NCI-H1105 (cell line): ENCODE data around the gene AFF3.
A peak's percentile ranks its signal among the peaks of the same experiment; 100 is the strongest.

ENCODE experiments used
- DNase-seq: peaks from one replicate; lab custom pipeline; 2025; lab: John Stamatoyannopoulos, UW

The AFF3 gene

DNA sequence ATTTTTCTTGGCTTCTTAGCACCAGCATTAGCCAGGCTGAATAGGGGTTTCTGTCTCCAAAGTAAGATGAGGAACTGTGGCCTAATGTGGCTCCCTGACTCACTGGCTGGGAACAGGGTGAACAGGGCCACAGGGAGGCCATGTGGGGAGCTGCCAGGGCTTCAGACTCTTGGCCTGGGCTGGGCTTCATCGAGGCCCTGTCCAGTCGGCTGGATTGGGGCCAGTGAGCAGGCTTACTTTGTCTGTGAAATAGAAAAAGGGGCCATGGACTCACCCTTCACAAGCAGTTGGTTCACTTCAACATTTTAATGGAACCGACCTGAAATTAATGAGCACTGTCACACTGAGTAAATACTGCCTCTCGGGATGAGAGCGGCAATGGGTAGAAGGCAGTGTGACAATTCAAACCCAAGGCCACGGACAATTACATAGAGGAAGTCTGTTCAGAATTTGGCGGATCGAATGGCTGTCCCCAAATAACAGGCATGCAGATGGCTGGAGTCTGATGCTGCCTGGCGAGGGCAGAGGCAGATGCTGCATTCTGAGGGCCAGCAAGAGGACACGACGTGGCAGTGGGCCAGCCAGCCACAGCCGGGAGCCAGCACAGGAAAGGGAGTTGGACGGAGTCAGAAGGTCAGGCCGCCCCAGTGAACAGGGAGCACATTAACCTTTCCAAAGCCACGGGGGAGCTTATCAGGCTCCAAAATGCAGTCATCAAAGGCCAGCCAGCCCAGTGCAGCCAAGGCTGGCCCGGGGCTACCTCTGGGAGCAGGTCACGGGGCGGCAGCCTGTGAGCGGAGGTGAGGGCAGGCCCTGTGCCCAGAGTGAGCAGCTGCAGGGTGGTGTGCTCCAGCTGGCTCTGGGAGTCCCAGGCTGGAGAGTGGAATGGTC is 506.0 kb downstream of the AFF3 start:
- DNase-seq, result no peak

DNA sequence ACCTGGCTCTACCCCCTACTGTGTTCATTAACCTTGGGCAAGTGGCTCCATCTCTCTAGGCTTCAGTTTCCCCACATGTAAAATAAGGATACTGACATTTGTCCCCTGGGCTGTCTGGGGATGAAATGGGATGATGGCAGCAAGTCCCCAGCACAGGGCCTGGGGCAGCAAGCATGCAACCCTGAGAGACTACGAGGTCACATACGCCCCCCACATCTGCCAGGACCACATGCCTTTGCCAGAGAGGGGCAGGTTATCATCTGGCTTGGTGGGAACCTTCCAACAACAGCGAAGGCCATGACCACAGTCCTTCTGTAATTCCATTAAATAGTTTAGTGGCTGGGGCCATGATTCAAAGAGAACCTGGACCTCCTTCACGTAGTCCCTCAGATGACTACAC is 506.7 kb downstream of the AFF3 start:
- no peak for DNase-seq

DNA sequence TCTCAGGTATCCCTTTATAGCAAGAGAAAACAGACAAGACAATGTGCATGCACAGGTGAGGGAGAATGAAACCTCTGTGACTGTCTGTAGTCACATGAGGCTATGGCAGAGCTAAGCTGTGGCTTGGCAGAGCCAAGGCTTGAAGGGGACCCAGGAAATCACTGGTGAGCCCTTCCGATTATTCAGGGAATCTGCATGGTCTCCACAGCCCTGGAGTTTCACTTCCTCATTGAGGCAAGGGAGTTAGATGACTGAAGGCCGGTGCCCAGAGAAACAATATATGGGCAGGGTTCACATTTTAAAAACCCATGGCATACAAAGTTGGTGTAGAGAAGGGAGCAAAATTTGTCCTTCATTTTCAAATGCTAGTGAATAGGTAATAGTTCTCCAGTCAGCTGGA is 508.2 kb downstream of the AFF3 start:
- DNase-seq, result no peak

DNA sequence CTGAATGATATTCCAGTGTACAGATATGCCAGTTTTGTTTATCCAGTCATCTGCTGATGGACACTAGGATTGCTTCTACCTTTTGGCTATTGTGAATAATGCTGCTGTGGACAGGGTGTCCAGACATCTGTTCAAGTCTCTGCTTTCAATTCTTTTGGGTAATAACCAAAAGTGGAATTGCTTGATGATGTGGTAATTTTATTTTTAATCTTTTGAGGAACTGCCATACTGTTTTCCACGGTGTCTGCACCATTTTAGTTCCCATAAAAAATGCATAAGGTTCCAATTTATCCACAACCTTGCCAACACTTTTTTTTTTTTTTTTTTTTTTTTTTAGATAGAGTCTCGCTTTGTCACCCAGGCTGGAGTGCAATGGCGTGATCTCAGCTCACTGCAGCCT is 510.7 kb downstream of the AFF3 start:
- DNase-seq, result no peak

DNA sequence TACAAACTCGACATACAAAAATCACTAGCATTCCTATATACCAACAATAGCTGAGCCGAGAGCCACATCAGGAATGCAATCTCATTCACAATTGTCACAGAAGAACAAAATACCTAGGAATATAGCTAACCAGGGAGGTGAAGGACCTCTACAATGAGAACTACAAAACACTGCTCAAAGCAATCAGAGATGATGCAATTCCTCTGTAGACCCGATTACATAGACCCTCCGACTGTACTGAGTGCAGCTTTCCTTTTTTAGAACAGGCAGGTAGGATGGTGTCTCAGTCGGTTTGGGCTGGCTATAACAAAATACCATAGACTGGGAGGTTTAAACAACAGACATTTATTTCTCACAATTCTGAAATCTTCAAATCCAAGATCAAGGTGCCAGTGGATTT is 513.1 kb downstream of the AFF3 start:
- DNase-seq, result no peak

DNA sequence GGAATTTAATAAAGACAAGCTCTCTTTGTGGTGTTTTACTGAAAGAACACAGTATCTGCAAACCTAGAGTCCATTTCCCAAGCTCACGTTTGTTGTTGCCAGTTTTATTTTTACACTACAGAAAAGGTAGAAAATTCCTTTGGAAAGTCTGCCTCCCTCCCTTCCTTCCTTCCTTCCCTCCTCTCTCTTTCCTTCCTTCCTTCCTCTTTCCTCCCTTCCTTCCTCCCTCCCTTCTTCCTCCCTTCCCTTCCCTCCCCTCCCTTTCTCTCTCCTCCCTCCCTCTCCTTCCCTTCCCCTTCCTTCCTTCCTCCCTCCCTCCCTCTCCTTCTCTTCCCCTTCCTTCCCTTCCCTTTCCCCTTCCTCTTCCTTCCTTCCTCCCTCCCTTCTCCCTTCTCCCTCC is 516.2 kb downstream of the AFF3 start:
- no peak for DNase-seq

DNA sequence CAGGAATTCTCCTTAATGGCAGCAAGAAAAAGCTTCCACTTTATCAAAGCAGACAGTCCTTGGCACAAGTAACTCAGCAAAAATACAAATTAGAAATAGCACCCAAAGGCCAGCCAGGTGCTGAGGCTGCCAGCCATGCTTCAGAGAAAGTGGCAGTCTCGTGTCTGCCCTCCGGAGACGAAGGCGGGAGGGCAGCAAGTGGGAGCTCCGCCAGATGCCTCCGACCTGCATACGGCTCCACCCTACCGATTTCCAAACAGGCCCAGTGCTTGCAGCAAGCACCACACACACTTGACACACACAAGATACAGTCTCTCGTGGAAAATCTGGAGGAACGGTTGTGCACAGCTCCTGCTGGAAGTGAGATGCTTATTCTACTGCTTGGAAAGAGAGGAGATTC is 517.7 kb downstream of the AFF3 start:
- peak; percentile 12 for DNase-seq

DNA sequence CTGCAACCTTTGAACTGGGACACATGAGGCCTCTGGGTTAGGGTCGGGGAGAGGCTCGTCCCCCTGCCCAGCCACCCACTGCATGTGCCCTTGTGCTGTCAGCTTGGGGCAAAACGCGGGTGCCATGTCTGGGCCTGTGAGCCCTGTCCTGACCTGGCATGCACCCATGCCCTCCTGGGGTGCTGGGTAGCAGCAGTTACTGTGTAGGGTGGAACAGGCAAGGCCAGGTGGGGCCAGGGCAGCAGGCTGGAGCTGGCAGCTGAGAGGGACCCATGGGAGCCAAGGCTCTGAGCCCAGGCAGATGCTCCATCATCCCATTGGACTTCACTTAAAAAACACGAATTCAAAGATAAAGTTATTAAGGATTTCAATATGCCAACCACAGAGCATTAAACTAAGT is 518.8 kb downstream of the AFF3 start:
- no peak for DNase-seq

DNA sequence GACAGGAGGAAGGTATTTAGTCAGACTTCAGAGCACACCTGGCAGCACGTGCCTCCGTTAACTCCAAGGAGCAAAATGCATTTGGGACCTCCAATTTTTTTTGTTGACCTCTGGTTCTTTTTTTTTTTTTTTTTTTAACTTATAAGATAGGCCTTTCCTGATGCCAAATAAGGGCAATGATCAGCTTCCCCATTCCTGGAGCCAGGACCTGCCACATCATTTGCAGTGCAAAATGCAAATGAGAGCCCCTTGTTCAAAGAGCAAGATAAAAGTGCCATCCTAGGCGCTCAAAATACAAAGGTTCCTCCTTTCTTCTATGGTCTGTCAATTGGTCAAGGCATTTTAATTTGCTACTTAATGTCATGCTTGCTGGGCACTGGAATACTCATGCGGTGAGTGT is 519.4 kb downstream of the AFF3 start:
- DNase-seq, result no peak

DNA sequence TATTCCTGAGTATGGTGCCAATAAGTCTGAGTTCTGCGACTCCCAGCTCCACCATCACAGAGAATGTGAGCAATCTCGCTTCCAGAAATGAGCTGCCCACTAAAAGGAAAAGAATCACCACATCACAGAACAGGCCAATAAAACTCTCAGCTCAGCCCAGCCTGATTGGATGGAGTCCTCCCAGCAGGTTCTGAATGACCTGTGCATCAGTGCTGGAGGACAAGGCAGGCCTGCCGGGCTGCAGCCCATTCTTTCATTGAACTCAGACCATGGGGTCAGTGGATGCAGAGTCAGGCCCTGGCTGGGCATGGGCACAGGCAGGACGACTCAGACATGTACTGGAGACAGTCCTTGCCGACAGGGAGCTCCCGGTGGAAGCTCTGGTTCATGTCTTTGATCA is 519.9 kb downstream of the AFF3 start:
- DNase-seq, result no peak

DNA sequence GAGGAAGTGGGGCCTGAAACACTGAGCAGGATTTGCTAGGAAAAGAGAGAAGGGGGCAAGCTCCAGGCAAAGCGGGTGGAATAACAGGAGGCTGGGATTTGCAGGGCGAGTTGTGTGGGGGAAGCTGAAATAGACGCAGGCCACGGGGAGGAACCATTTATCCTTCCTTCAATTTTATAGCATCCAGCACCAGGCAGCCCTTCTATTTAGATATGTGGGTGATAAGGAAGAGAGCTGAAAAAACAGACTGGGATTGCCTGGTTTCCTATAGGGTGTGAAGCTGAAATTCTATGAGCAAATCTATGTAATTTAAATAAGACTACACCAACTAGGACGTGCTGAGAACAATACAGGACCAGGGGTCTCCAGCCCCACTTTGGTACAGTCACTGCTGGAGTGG is 520.6 kb downstream of the AFF3 start:
- no peak for DNase-seq

DNA sequence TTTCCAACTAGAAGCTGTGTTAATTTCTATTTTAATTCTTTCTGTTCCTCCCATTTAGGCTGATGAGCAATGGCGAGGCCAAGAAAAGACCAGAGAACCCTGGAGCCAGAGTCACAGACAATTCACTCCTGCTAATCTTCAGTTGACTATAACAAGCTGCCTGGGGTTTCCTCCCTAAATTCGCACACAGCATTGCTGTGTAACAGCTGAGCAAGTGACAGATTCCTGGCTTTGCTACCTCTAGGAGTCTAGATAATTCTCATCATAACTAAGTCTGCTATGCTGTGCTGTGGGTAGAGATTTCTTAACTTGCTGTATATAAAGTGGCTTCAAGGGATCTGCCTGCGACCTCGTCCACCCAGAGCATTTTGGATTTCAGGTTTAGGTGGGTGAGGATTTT is 521.3 kb downstream of the AFF3 start:
- no peak for DNase-seq

DNA sequence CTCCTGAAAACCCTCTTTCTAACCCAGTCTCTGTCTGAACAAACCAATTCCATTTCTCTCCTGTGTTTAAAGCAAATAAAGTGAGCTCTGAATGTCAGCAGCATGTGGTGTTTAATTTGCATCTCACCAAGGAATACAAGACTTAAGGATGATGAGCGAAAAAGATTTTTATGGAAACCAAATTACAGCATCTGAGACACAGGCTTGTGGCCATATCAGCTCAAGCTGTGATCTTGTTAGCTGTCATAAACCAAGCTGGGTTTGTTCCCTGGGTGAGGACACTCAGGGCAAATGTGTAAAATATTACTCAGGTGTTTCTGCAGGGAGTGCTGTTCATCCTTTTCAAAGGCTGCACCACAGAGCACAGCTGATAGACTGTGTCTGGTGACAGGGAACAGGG is 523.2 kb downstream of the AFF3 start:
- no peak for DNase-seq

DNA sequence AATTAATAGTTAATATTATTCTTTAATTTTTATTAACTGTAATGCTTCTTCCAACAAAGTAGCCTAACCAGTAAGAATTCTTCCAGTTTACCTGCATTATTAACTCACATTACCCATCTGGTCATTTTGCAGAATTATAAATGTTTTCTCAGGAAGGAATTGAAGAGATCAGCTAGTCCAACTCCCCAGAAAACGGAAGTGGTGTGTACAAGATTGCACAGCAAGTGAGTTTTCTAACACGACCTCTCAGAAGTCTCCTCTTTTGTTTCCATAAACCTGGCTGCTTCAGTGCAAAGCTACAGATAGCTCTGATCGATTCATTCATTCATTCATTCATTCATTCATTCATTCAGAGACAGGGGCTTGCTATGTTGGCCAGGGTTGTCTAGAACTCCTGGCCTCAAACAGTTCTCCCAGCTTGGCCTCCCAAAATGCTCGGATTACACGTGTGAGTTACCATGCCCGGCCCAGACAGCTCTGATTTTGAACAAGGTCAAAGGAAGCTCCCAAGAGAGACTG is 523.8 kb downstream of the AFF3 start:
- DNase-seq, result no peak

DNA sequence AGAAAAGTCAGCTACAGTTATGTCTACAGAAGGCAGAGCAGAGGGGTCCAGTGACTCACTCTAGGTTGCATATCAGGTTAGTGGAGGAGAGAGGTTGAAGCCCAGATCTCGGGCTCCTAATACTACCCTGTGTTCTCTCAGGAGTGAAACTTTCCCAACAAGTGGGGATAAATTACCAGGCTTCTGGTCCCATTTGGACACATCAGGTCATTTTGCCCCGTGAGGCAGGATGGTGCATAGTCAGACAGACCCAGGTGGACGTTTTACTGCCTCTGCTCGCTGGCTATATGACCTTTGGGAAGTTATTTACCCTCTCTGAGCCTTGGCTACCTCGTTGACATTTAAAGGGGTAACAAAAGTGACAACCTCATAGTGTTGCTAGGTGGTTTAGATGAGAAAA is 524.6 kb downstream of the AFF3 start:
- no peak for DNase-seq

DNA sequence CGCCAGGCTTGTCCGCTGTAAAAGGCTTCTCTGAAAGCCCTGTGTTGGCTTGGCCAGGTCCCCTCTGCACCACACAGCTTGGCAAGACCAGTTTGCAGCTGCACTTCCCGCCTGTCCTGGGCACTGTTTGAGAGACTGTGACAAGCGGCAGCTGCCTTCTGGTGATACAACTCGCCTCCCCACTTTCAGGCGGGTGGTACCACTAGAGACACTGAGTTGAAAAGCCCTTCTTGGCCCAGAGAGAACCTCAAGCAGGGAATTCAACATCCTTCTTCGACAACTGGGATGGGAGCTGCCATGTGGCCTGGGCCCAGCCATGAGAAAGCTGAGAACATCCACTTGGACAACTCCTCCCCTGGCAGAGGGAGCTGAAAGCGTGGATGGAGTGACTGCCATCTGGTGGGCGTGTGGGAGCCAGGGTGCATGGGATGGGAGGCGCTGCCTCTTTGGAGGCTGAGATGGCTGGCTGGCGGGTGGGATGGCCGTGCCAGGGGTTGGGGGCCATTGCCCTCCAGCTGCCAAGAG is 527.1 kb downstream of the AFF3 start:
- no peak for DNase-seq

DNA sequence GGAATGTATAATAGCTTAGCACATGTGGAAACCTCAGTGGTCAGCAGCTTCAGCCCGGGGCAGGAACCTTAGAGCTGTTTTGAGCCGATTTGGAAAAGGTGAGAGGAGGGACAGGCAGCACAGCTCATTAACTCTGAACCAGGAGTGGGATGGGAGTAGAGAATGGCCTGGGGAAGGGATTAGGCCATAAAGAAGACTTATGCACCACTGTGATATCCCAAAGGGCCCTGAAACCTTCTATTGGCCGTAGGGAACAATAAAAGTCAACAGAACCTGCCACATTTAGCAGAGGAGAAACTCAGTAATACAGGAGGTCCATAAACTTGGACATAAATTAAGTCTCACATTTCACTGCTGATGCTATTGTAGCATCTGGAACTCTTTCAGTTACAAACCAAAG is 528.4 kb downstream of the AFF3 start:
- DNase-seq, result no peak

DNA sequence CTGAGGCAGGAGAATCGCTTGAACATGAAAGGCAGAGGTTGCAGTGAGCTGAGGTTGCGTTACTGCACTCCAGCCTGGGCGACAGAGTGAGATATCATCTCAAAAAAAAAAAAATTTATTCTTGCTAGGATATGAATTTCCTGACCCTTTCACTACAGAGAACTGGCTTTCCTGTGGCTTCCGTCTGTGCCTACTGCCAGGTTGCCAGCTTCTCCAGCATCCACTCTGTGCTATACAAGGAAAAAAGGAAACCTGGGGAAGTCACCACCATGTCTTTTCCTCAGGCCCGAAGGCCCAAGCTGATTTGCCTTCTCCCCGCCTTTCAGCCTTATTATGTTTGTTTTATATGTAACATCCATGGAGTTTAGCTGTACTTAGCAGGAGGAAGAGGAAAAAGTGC is 530.6 kb downstream of the AFF3 start:
- no peak for DNase-seq

DNA sequence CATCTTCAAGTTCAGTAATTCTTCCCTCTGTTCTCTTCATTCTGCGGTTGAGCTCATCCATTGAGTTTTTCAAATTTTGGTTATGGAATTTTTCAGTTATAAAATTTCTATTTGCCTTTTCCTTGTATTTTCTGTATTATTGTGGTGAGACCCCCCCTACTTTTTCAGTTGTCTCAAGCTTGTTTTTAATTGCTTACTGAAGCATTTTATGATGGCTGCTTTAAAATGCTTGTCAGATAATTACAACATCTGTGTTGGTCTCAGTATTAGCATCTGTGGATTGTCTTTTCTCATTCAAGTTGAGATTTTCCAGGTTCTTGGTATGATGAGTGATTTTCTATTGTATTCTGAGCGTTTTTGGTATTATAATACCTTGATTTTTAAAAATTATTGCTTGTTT is 531.4 kb downstream of the AFF3 start:
- DNase-seq, result no peak

DNA sequence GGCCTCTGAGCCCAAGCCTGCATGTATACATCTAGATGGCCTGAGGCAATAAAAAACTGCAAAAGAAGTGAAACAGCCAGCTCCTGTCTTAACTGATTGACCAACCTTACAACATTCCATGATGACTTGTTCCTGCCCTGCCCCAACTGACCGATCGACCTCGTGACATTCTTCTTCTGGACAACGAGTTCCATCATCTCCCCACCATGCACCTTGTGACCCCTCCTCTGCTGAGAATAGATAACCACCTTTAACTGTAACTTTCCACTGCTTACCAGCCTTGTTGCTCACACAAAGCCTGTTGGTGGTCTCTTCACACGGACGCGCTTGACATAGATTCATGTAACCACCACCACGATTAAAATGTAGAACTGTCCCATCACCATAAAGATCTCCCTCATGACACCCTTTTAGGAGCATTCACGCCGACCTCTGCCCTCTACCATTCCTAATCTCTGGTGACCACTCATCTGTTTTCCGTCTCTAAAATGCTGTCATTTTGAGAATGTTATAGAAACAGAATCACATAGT is 532.5 kb downstream of the AFF3 start:
- DNase-seq, result no peak

DNA sequence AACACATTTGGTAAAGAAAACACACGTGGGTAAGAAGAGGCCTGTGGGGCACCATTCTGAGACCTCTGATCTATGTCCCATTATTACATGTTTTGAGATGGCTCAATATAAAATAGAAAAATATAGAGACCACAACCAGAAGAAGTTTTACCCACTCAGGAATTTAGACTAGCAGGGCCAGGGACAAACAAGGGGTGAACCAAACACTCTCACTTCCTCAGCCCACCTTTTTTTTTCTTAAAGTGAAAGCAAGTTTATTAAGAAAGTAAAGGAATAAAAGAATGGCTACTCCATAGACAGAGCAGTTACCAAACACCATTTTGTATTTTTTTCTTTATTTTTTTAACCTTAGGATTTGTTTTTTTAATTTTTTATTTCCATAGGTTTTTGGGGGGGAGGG is 533.5 kb downstream of the AFF3 start:
- no peak for DNase-seq

DNA sequence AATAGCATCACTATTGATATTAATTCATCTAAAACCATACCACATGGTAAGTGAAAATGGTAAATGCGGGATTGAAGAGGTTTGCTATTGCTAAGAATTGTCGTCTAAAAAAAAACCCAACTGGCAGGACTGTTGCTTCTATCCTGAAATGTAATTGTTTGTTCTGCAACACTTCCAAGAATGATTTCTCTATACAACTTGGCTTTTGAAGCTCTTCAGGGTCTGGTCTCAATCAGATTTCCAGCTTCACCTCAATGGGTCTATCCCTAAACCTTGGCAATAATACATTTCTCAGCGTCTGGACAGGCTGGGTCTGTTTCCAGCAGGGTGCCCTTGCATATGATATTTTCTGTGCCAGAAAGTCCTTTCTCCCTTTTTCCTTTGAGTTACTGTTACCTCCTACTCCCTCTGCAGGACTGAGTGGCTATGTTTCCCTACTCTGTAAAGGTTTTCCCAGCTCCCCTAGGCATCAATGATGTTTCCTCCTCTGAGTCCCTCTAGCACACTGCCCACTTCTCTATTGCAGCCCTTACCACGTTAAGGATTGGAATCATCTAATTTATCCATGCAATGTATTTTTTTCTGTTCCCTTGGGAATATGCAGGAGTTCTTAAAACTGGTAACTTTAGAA is 534.4 kb downstream of the AFF3 start:
- DNase-seq, result no peak

DNA sequence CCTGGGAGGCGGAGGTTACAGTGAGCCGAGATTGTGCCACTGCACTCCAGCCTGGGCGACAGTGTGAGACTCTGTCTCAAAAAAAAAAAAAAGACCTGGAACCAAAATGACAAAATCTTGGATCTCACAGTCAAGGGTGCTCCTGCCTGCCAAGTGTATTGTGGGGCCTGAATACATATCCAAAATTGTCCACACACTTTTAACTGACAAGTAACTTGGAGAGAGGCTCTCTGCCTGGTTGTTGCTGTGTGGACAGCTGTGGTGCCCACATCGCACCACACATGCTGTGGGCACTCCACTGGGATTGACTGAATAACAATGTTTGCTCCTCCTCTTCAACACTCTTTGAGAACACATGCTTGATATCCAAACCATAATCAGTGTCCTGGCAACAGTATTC is 534.9 kb downstream of the AFF3 start:
- DNase-seq, result no peak
